Stimulated activated CD8-positive, alpha-beta memory T cell treated with anti-CD3 and anti-CD28 coated beads, Interleukin-12 subunit alpha, Interleukin-12 subunit beta, amount 100 ng/mL, for 1 hour (primary cell): ENCODE measurements around the gene DCUN1D4.
A peak's percentile ranks its signal among the peaks of the same experiment; 100 is the strongest.
"Not testable (repeated sequence)": the region's sequence is repeated elsewhere in the genome, so short reads cannot be mapped to it uniquely, and the experiment has no call there.

ENCODE experiments used
- DNase-seq: peaks from one replicate; pipeline ENCODE4 v3.0.0-alpha.2; 2020; ENCODE audit warnings: low read depth

The DCUN1D4 gene

GRCh38 chr4:51895158-51895557 lies 52.2 kb downstream of the DCUN1D4 start:
- no peak for DNase-seq

- peak; percentile 12 for DNase-seq
Observed at GRCh38 chr4:51895816-51896408, 53.0 kb downstream of the DCUN1D4 start.

- DNase-seq: no peak
Observed at GRCh38 chr4:51901363-51901762, 58.4 kb downstream of the DCUN1D4 start.

GRCh38 chr4:51906167-51906958 lies 63.4 kb downstream of the DCUN1D4 start:
- no peak for DNase-seq

- no peak for DNase-seq
Observed at GRCh38 chr4:51907006-51907669, 64.2 kb downstream of the DCUN1D4 start.

GRCh38 chr4:51909236-51909703 lies 66.3 kb downstream of the DCUN1D4 start:
- no peak for DNase-seq

GRCh38 chr4:51918251-51918650 lies 75.3 kb downstream of the DCUN1D4 start:
- no peak for DNase-seq

GRCh38 chr4:51923343-51923742 lies 80.4 kb downstream of the DCUN1D4 start:
- no peak for DNase-seq

- no peak for DNase-seq
Observed at GRCh38 chr4:51925307-51925706, 82.4 kb downstream of the DCUN1D4 start.

GRCh38 chr4:51930557-51930956 lies 87.6 kb downstream of the DCUN1D4 start:
- DNase-seq: no peak

- no peak for DNase-seq
Observed at GRCh38 chr4:51931461-51931860, 88.5 kb downstream of the DCUN1D4 start.

- DNase-seq: no peak
Observed at GRCh38 chr4:51932261-51932660, 89.3 kb downstream of the DCUN1D4 start.

GRCh38 chr4:51932684-51933083 lies 89.7 kb downstream of the DCUN1D4 start:
- no peak for DNase-seq

GRCh38 chr4:51940460-51940859 lies 97.5 kb downstream of the DCUN1D4 start:
- DNase-seq: not testable (repeated sequence)

GRCh38 chr4:51942108-51942832 lies 99.3 kb downstream of the DCUN1D4 start:
- DNase-seq: no peak

GRCh38 chr4:51942833-51943215 lies 99.9 kb downstream of the DCUN1D4 start:
- no peak for DNase-seq

- no peak for DNase-seq
Observed at GRCh38 chr4:51943221-51943620, 100.3 kb downstream of the DCUN1D4 start.

- DNase-seq: no peak
Observed at GRCh38 chr4:51958199-51958968, 115.4 kb downstream of the DCUN1D4 start.

GRCh38 chr4:51960486-51960885 lies 117.5 kb downstream of the DCUN1D4 start:
- no peak for DNase-seq

GRCh38 chr4:51963841-51964517 lies 121.0 kb downstream of the DCUN1D4 start:
- DNase-seq: no peak

GRCh38 chr4:51965862-51966261 lies 122.9 kb downstream of the DCUN1D4 start:
- no peak for DNase-seq
